GM12878 (cell line): ENCODE data around the gene TBC1D2B. TPM values are rescaled to one million over a fixed set of nuclear protein-coding genes. Genes with fewer than 3 reads are reported as not detected.

ENCODE experiments used
- ATAC-seq: fragments of 200-7000 bp; cut with Tn5 transposase; 3 replicates; pipeline ENCODE4 v1.9.1; 2020; ENCODE audit warnings: mild to moderate bottlenecking, moderate library complexity
- BruUV-seq: library from RNA; stranded (reverse); fragments of 400-500 nt; replicated peaks from 2 replicates; lab custom pipeline; 2021; lab: Mats Ljungman, UMichigan
- CTCF ChIA-PET: fragments of 300-600 bp; sonication (Branson Sonifier 250); formaldehyde crosslinking; extraction: SDS; loops from one replicate; lab custom pipeline; 2021; ENCODE audit warnings: inconsistent platforms; lab: Yijun Ruan, JAX
- POLR2A ChIA-PET: fragments of 350-600 bp; formaldehyde crosslinking; extraction: SDS; loops from one replicate; lab custom pipeline; 2021; ENCODE audit warnings: inconsistent platforms; lab: Charles Lee
- RAD21 ChIA-PET: fragments of 300-600 bp; sonication (Branson Sonifier 250); formaldehyde crosslinking; loops from one replicate; lab custom pipeline; 2023; ENCODE audit warnings: antibody characterized with exemption; ENCODE audit not compliant: unreplicated experiment; lab: Charles Lee
- SMC1A ChIA-PET: fragments of 300-600 bp; sonication (Branson Sonifier 250); formaldehyde crosslinking; loops from one replicate; lab custom pipeline; 2023; ENCODE audit not compliant: unreplicated experiment, uncharacterized antibody; lab: Charles Lee
- DNase-seq: peaks from one replicate; pipeline ENCODE4 v3.0.0-alpha.2; 2011; ENCODE audit warnings: low read depth, low spot score
- FAIRE-seq: peaks from 3 replicates; lab custom pipeline; 2011; peaks lifted over from hg19 to GRCh38; lab: Jason Lieb, UNC
- H2AFZ ChIP-seq: 2 replicates; pipeline ENCODE4 v1.6.0; 2011; ENCODE audit warnings: low read depth, low read length, control low read depth; ENCODE audit not compliant: control insufficient read depth
- H3K27ac ChIP-seq: 2 replicates; pipeline ENCODE4 v1.5.1; 2011; ENCODE audit warnings: control low read depth; ENCODE audit not compliant: control insufficient read depth, insufficient read depth
- H3K27me3 ChIP-seq, 2 experiments: replicated peaks in 1 of 2; 2 replicates each; pipeline versions ENCODE4 v1.6.0 to v1.6.1; 2011; ENCODE audit warnings: low read length in 1 of 2; ENCODE audit not compliant: control insufficient read depth in 2 of 2, insufficient read depth in 2 of 2
- H3K36me3 ChIP-seq, 2 experiments: 2 replicates each; pipeline ENCODE4 v1.5.1; 2011; ENCODE audit warnings: low read length in 1 of 2; ENCODE audit not compliant: control insufficient read depth in 2 of 2, insufficient read depth in 2 of 2
- H3K4me1 ChIP-seq: 2 replicates; pipeline ENCODE4 v1.6.1; 2011; ENCODE audit warnings: mild to moderate bottlenecking, low read length, moderate library complexity, mixed read lengths; ENCODE audit not compliant: control insufficient read depth, insufficient read depth
- H3K4me2 ChIP-seq: 2 replicates; pipeline ENCODE4 v1.6.0; 2011; ENCODE audit warnings: control low read depth; ENCODE audit not compliant: control insufficient read depth, insufficient read depth
- H3K4me3 ChIP-seq: fragments of 200-600 bp; sonication (generic); 2 replicates; pipeline ENCODE4 v1.5.1; 2016
- H3K79me2 ChIP-seq: 2 replicates; pipeline ENCODE4 v1.6.0; 2011; ENCODE audit warnings: low read length; ENCODE audit not compliant: control insufficient read depth, insufficient read depth
- H3K9ac ChIP-seq: 2 replicates; pipeline ENCODE4 v1.8.0; 2011; ENCODE audit warnings: low read length, control low read depth, mixed read lengths; ENCODE audit not compliant: control insufficient read depth, insufficient read depth
- H3K9me3 ChIP-seq: replicated peaks from 3 replicates; pipeline ENCODE4 v1.5.1; 2011; ENCODE audit warnings: mild to moderate bottlenecking, low read length; ENCODE audit not compliant: control insufficient read depth, insufficient read depth
- H4K20me1 ChIP-seq: 2 replicates; pipeline ENCODE4 v1.6.0; 2011; ENCODE audit not compliant: control insufficient read depth, insufficient read depth
- LARP7 ChIP-seq: fragments of 450-650 bp; IDR thresholded peaks from 2 replicates; pipeline ENCODE4 v1.6.1; 2017; ENCODE audit warnings: mild to moderate bottlenecking
- MLLT1 ChIP-seq: fragments of 450-650 bp; IDR thresholded peaks from 2 replicates; pipeline ENCODE4 v1.6.1; 2016; ENCODE audit warnings: mild to moderate bottlenecking
- NR2C1 ChIP-seq: fragments of 450-650 bp; IDR thresholded peaks from 2 replicates; pipeline ENCODE4 v1.6.1; 2017; ENCODE audit warnings: antibody characterized with exemption, mild to moderate bottlenecking, moderate library complexity
- NR2F1 ChIP-seq: fragments of 450-650 bp; conservative IDR thresholded peaks from 2 replicates; pipeline ENCODE4 v1.6.1; 2017; ENCODE audit warnings: mild to moderate bottlenecking
- POLR2A ChIP-seq: IDR thresholded peaks from 2 replicates; pipeline ENCODE4 v1.6.1; 2011; ENCODE audit warnings: low read depth, mild to moderate bottlenecking, low read length
- STAT1 ChIP-seq: fragments of 450-650 bp; conservative IDR thresholded peaks from 2 replicates; pipeline ENCODE4 v1.6.1; 2014; ENCODE audit warnings: antibody characterized with exemption, mild to moderate bottlenecking
- TBL1XR1 ChIP-seq: IDR thresholded peaks from 2 replicates; pipeline ENCODE4 v1.6.1; 2012; ENCODE audit warnings: low read depth, low read length, improper control_type of control experiment
- TCF12 ChIP-seq: IDR thresholded peaks from 2 replicates; pipeline ENCODE4 v1.6.1; 2011; ENCODE audit warnings: low read depth, mild to moderate bottlenecking, low read length
- USF1 ChIP-seq: IDR thresholded peaks from 2 replicates; pipeline ENCODE4 v1.6.1; 2011; ENCODE audit warnings: borderline replicate concordance, low read depth, mild to moderate bottlenecking, moderate library complexity, mixed read lengths, low read length; ENCODE audit not compliant: insufficient read depth; ENCODE audit errors: extremely low read length
- ZBTB33 ChIP-seq: fragments of 450-650 bp; IDR thresholded peaks from 2 replicates; pipeline ENCODE4 v1.6.1; 2017; ENCODE audit warnings: mild to moderate bottlenecking
- WGBS: methylation state at CpG from one replicate; pipeline ENCODE4 v1.1.6; 2016; ENCODE audit warnings: low lambda C conversion rate; ENCODE audit not compliant: insufficient replicate concordance, insufficient coverage; ENCODE audit errors: missing lambda C conversion rate; 5-methylcytosine and 5-hydroxymethylcytosine counted together
- in situ Hi-C: fragments of 300-500 bp; cut with MboI; formaldehyde crosslinking; loops from 9 replicates; pipeline ENCODE4 v1.14.3; 2018; ENCODE audit warnings: mixed read lengths
- intact Hi-C: fragments of 100-400 bp; cut with micrococcal nuclease; formaldehyde crosslinking; loops from one replicate; pipeline ENCODE4 v1.14.2; 2022; ENCODE audit not compliant: unreplicated experiment
- polyA plus RNA-seq, 11 experiments: library from polyadenylated mRNA; depleted of rRNA in 4 of 11; unstranded in 6 of 11; stranded (reverse) in 5 of 11; fragments of >200 nt; fragmentation: Nextera tagmentation in 4 of 11; fragmentation: Illumina TruSeq in 1 of 11; extraction: Ambion mirVana in 4 of 11; extraction: Trizol in 1 of 11; gene quantifications; 1 replicate in 1 of 11; 2 replicates in 10 of 11; pipeline versions ENCODE4 v1.2.1 to v1.2.3, GENCODE V29; 2011 to 2016; ENCODE audit warnings: inconsistent platforms in 2 of 11, missing spikeins in 2 of 11, low read depth in 1 of 11
- total RNA-seq, 4 experiments: library from RNA; depleted of rRNA in 3 of 4; stranded (reverse); fragments of >200 nt in 3 of 4; fragmentation: Illumina TruSeq in 1 of 4; extraction: Trizol in 1 of 4; gene quantifications; 2 replicates each; pipeline versions ENCODE4 v1.2.1 to v1.2.3, GENCODE V29; 2013 to 2021

TBC1D2B gene
- total and polyA plus RNA-seq, 10 of the 15 experiments (the other 5 are each of a cell fraction or from before 2014, with no cell fraction given): 1.3 to 53.4 (median 19.4) TPM

- Histone ChIP-seq H2AFZ (peak overlapping the region; percentile 90), H4K20me1 (no peaks in the 10 kb centered on the region), H3K4me1 (peaks cover 10% of the 10 kb centered on the region), H3K4me2 (peak overlapping the region; percentile 69), H3K9ac (no peak overlapping the region), H3K27ac (no peak overlapping the region), H3K79me2 (peaks cover 25% of the 10 kb centered on the region), H3K9me3 (no peaks in the 10 kb centered on the region), H3K36me3 (no peaks in the 10 kb centered on the region), H3K27me3 (no peaks in the 10 kb centered on the region), H3K4me3 (peak overlapping the region; percentile 76)
- DNase-seq: no peak
- 28% methylated on average over 7 of the region's 7 CpGs for WGBS
- no peak for FAIRE-seq
- intact Hi-C loops: no loop called here
- no TSS peak for BruUV-seq
- ChIA-PET SMC1A (interaction anchor here (1.1 to 11.6 kb wide), 4 partner anchors 10 to 112 kb away, joined by 3 to 131 read pairs (median 6); no protein-coding TSS in a partner anchor), POLR2A (no interaction called here), CTCF (interaction anchor here (0.9 to 13.4 kb wide), 3 partner anchors 27 to 119 kb away, joined by 3 to 191 read pairs (median 158); no protein-coding TSS in a partner anchor), RAD21 (interaction anchor here (0.7 to 1.1 kb wide), 2 partner anchors 16 to 112 kb away, joined by 3 read pairs; no protein-coding TSS in a partner anchor)
- peak; percentile 4 for ATAC-seq
- in situ Hi-C loops: no loop called here
- TF ChIP-seq STAT1: no peak
- TF ChIP-seq MLLT1: peak; percentile 78
- TF ChIP-seq NR2F1: no peak
- no peak for TF ChIP-seq USF1
- 0 out of 2 replicates have a peak, but pooled peaks have one; percentile 17 for TF ChIP-seq ZBTB33
- no peak for TF ChIP-seq TCF12
- TF ChIP-seq LARP7: no peak
- no peak for TF ChIP-seq POLR2A
- TF ChIP-seq TBL1XR1: no peak
- TF ChIP-seq NR2C1: no peak
Measured at GRCh38 chr15:78077871-78078210, 330 bp upstream of the TBC1D2B start.
